Parathyroid adenoma (tissue), 2 donors: Measurements from ENCODE around the gene NDUFA11.

Experiments used
- H2AFZ ChIP-seq: fragments of 300-600 bp; sonication (generic); one replicate; pipeline ENCODE4 v1.7.0; 2017; ENCODE audit warnings: antibody characterized with exemption, mild to moderate bottlenecking
- H3K27ac ChIP-seq: fragments of 300-600 bp; sonication (generic); one replicate; pipeline ENCODE4 v1.7.0; 2017
- H3K27me3 ChIP-seq: fragments of 300-600 bp; sonication (generic); one replicate; pipeline ENCODE4 v1.7.0; 2017; ENCODE audit warnings: low read length; ENCODE audit not compliant: control insufficient read depth, insufficient read depth
- H3K36me3 ChIP-seq: fragments of 300-600 bp; sonication (generic); one replicate; pipeline ENCODE4 v1.7.0; 2017; ENCODE audit warnings: low read length; ENCODE audit not compliant: control insufficient read depth, insufficient read depth
- H3K4me1 ChIP-seq: fragments of 300-600 bp; sonication (generic); one replicate; pipeline ENCODE4 v1.7.0; 2017; ENCODE audit warnings: control low read depth
- H3K4me2 ChIP-seq: fragments of 300-600 bp; sonication (generic); one replicate; pipeline ENCODE4 v1.7.0; 2017; ENCODE audit warnings: low read length
- H3K4me3 ChIP-seq: fragments of 300-600 bp; sonication (generic); one replicate; pipeline ENCODE4 v1.7.0; 2017; ENCODE audit warnings: low read depth, low read length
- H3K79me2 ChIP-seq: fragments of 300-600 bp; sonication (generic); one replicate; pipeline ENCODE4 v1.7.0; 2017; ENCODE audit warnings: control low read depth
- H3K9ac ChIP-seq: fragments of 300-600 bp; sonication (generic); one replicate; pipeline ENCODE4 v1.7.0; 2017; ENCODE audit warnings: mild to moderate bottlenecking
- H3K9me3 ChIP-seq: fragments of 300-600 bp; sonication (generic); one replicate; pipeline ENCODE4 v1.7.0; 2017; ENCODE audit warnings: low read length; ENCODE audit not compliant: control insufficient read depth
- TF ChIP-seq, protein P1 (sequence below): fragments of 300-600 bp; sonication (generic); IDR thresholded peaks from one replicate; pipeline ENCODE4 v1.7.0; 2017; ENCODE audit warnings: antibody characterized with exemption, mild to moderate bottlenecking
- donor health status: primary hyperparathyroidism.

NDUFA11 gene

DNA sequence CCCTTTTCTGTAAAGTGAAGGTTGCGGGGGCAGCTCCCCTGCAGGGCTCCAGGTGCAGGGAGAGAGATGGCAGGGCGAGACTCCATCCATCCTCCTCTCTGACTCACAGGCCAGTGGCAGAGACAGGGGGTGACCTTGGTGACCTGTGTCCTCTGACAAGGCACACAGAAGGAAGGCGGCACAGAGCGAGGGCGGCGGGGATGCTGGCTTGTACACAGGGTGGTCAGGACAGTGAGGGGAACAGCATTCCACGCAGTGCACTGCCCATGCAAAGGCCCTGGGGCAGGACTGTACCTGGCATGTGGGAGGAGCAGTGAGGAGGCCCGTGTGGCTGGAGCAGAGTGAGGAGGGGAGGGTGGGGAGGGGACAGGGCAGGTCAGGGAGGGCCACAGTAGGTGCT lies 7.7 kb downstream of the NDUFA11 start:
- Histone ChIP-seq H3K4me3 (no peak overlapping the region), H2AFZ (no peak overlapping the region), H3K79me2 (no peaks in the 10 kb centered on the region), H3K36me3 (no peaks in the 10 kb centered on the region), H3K4me1 (no peaks in the 10 kb centered on the region), H3K9ac (no peak overlapping the region), H3K27me3 (no peaks in the 10 kb centered on the region), H3K9me3 (no peaks in the 10 kb centered on the region), H3K4me2 (no peak overlapping the region), H3K27ac (no peak overlapping the region)
- TF ChIP-seq, protein P1, sequence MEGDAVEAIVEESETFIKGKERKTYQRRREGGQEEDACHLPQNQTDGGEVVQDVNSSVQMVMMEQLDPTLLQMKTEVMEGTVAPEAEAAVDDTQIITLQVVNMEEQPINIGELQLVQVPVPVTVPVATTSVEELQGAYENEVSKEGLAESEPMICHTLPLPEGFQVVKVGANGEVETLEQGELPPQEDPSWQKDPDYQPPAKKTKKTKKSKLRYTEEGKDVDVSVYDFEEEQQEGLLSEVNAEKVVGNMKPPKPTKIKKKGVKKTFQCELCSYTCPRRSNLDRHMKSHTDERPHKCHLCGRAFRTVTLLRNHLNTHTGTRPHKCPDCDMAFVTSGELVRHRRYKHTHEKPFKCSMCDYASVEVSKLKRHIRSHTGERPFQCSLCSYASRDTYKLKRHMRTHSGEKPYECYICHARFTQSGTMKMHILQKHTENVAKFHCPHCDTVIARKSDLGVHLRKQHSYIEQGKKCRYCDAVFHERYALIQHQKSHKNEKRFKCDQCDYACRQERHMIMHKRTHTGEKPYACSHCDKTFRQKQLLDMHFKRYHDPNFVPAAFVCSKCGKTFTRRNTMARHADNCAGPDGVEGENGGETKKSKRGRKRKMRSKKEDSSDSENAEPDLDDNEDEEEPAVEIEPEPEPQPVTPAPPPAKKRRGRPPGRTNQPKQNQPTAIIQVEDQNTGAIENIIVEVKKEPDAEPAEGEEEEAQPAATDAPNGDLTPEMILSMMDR: no peak

DNA sequence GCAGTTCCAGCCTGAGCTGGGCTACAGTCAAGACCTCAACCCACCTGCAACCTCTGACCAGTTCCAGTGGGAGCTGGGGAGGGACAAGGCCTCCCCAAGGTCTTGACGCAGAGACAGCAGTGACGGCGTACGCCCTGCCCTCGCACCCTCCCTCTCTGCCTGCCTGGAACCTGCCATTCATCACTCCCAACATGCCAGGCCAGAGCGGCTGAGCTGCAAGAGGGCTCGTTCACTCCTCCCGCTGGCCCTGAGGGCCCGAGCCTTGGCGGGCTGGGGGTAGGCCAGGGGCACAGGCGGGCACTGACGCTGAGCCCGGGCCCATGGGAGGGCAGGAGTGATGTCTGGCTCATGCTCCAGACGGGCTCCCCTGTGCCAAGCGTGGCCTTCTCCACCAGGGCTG lies 8.2 kb downstream of the NDUFA11 start:
- Histone ChIP-seq H3K9me3 (no peaks in the 10 kb centered on the region), H3K27ac (no peak overlapping the region), H3K4me3 (no peak overlapping the region), H3K4me1 (no peaks in the 10 kb centered on the region), H2AFZ (no peak overlapping the region), H3K79me2 (no peaks in the 10 kb centered on the region), H3K36me3 (no peaks in the 10 kb centered on the region), H3K4me2 (no peak overlapping the region), H3K27me3 (no peaks in the 10 kb centered on the region), H3K9ac (no peak overlapping the region)
- TF ChIP-seq, protein P1: no peak

DNA sequence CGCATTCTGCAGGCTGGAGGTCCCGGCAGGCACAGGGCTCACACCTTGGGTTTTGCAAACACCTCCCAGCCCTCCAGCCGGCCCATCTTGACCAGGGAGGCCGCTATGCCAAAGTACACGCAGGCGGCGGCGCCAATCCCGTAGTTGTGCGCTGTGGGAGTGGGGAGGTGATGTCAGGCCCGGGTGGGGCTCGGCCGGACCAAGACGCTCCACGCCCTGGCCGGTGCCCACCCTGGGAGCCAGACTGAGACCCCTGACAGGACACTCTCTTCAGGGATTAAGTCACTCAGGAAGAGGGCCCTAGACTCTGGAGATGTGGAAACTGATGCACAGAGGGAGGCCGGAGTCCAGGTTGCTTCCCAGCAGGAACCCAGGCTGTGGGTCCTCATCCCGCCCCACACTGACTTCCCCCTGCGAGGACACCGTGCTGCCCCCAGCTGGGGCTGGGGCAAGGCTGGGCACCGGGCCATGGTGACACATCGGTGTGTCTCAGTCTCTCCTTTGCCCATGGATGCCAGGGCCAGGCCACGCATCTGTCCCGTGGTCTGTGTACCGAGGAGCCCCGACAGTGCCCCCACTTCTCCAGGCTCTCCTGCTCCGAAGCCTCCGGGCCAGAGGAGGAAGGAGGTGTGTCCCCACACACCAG lies 8.8 kb downstream of the NDUFA11 start:
- H3K4me3 ChIP-seq: no peak overlapping the region

DNA sequence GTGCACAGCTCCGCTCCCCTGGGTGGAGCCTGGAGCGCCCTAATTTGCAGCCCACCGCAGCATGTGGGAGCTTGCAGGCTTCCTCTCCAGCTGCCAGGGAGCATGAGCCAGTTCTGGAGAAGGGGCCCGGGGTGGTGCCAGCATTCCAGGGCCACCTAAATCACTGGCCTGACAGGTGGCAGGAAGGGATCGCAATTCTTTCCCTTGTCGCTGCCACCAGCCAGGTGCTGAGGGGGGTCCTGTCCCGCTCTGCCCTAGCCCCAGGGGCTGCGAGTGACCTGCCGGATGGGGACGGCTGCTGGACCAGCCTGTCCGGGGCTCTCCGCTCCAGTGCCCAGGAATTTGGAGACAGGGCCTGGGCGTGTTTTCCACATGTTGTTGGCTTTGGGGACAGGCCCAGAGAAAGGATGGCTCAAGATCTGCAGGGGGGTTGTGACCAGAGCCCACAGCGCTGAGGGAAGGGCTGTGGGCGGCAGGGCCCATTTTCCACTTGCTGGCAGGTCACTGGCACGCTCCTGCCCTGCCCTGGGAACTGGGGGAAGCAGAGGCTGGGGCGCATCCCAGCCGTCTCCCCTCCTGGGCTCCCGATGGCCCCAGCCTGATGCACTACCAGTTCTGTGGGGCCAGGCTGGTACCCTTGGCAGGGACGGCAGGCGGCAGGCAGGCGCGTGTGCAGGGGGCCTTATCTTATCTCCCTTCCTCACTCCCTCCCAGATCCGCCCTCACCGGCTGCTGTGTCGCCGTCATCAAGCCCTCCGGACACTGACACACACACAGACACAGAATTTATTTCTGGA lies 9.5 kb downstream of the NDUFA11 start:
- Histone ChIP-seq H3K4me3 (no peak overlapping the region), H3K4me2 (no peak overlapping the region), H3K27ac (no peak overlapping the region), H3K4me1 (no peaks in the 10 kb centered on the region), H3K27me3 (no peaks in the 10 kb centered on the region), H3K79me2 (no peaks in the 10 kb centered on the region), H2AFZ (no peak overlapping the region), H3K9ac (no peak overlapping the region), H3K9me3 (no peaks in the 10 kb centered on the region), H3K36me3 (no peaks in the 10 kb centered on the region)
- TF ChIP-seq, protein P1: no peak

More for the DNA sequence above, 8.8 kb downstream of the NDUFA11 start:
- no peak overlapping the region for H3K27ac ChIP-seq
- H3K79me2 ChIP-seq: no peaks in the 10 kb centered on the region
- H3K9me3 ChIP-seq: no peaks in the 10 kb centered on the region
- TF ChIP-seq, protein P1: no peak
- H3K9ac ChIP-seq: no peak overlapping the region
- no peak overlapping the region for H3K4me2 ChIP-seq
- no peaks in the 10 kb centered on the region for H3K4me1 ChIP-seq
- no peaks in the 10 kb centered on the region for H3K27me3 ChIP-seq
- H3K36me3 ChIP-seq: no peaks in the 10 kb centered on the region
- H2AFZ ChIP-seq: no peak overlapping the region
